A549 (cell line): Measurements from ENCODE around the gene KLHL15. TPM values are rescaled to one million over a fixed set of nuclear protein-coding genes. Genes with fewer than 3 reads are reported as not detected.
A peak's percentile ranks its signal among the peaks of the same experiment; 100 is the strongest.

Experiments
- ATAC-seq, 2 experiments: fragments of 200-7000 bp in 1 of 2; fragments of >200 bp in 1 of 2; cut with Nextera tagmentation in 1 of 2; cut with Tn5 transposase in 1 of 2; 3 replicates each; pipeline versions ENCODE4 v1.8.0 to v1.9.1; 2018 to 2020; ENCODE audit warnings: mild to moderate bottlenecking in 1 of 2, moderate library complexity in 1 of 2
- CTCF ChIA-PET: fragments of 300-600 bp; sonication (Branson Sonifier 250); formaldehyde crosslinking; extraction: SDS; loops from one replicate; lab custom pipeline; 2021; ENCODE audit warnings: antibody characterized with exemption, inconsistent platforms; lab: Yijun Ruan, JAX
- POLR2A ChIA-PET: fragments of 350-600 bp; formaldehyde crosslinking; extraction: SDS; loops from one replicate; lab custom pipeline; 2021; ENCODE audit warnings: antibody characterized with exemption, inconsistent platforms; lab: Yijun Ruan, JAX
- DNase-seq, 2 experiments: peaks; one replicate each; pipeline versions ENCODE4 v3.0.0 to v3.0.0-alpha.2; 2011 to 2016; ENCODE audit warnings: low read depth in 1 of 2, low spot score in 1 of 2
- FAIRE-seq: peaks from 2 replicates; lab custom pipeline; 2011; peaks lifted over from hg19 to GRCh38; lab: Jason Lieb, UNC
- H3K27ac ChIP-seq, 2 experiments: fragments of >200 bp; sonication (Bioruptor Twin); formaldehyde crosslinking; 3 replicates each; pipeline ENCODE4 v1.5.1; 2016 to 2017
- H3K4me1 ChIP-seq: fragments of >200 bp; sonication (Bioruptor Twin); formaldehyde crosslinking; 3 replicates; pipeline ENCODE4 v1.6.1; 2016
- H3K4me2 ChIP-seq: fragments of >200 bp; sonication (Bioruptor Twin); formaldehyde crosslinking; 3 replicates; pipeline ENCODE4 v1.6.1; 2016
- H3K4me3 ChIP-seq: fragments of >200 bp; sonication (Bioruptor Twin); formaldehyde crosslinking; 3 replicates; pipeline ENCODE4 v1.5.1; 2016
- H3K9me3 ChIP-seq: fragments of >200 bp; sonication (Bioruptor Twin); formaldehyde crosslinking; 3 replicates; pipeline ENCODE4 v1.6.1; 2016
- CBX2 ChIP-seq: fragments of 200-600 bp; sonication (generic); IDR thresholded peaks from 2 replicates; pipeline ENCODE4 v1.6.1; 2016; ENCODE audit warnings: low read depth, mild to moderate bottlenecking, borderline replicate concordance
- CHD2 ChIP-seq: fragments of 150-350 bp; IDR thresholded peaks from 2 replicates; pipeline ENCODE4 v1.6.1; 2014; ENCODE audit warnings: low read length; ENCODE audit not compliant: partially characterized antibody
- CHD4 ChIP-seq: fragments of 200-600 bp; sonication (generic); IDR thresholded peaks from 2 replicates; pipeline ENCODE4 v1.6.1; 2016; ENCODE audit warnings: antibody characterized with exemption, mild to moderate bottlenecking, borderline replicate concordance
- ELK1 ChIP-seq: fragments of 150-350 bp; IDR thresholded peaks from 2 replicates; pipeline ENCODE4 v1.6.1; 2014; ENCODE audit warnings: low read depth, mild to moderate bottlenecking, low read length
- FOSB ChIP-seq: fragments of 250-450 bp; sonication (Bioruptor Pico); IDR thresholded peaks from 2 replicates; pipeline ENCODE4 v1.5.0; 2020; ENCODE audit warnings: mild to moderate bottlenecking, moderate library complexity
- GATA3 ChIP-seq: IDR thresholded peaks from 2 replicates; pipeline ENCODE4 v1.6.1; 2012; ENCODE audit warnings: borderline replicate concordance
- HEYL ChIP-seq: fragments of 250-450 bp; sonication (Bioruptor Pico); IDR thresholded peaks from 2 replicates; pipeline ENCODE4 v1.8.0; 2021; ENCODE audit warnings: mild to moderate bottlenecking, moderate library complexity
- POLR2A ChIP-seq: IDR thresholded peaks from 2 replicates; pipeline ENCODE4 v1.6.1; 2012; ENCODE audit warnings: mild to moderate bottlenecking, low read length
- SREBF2 ChIP-seq: fragments of 450-650 bp; IDR thresholded peaks from 2 replicates; pipeline ENCODE4 v1.6.1; 2014; ENCODE audit warnings: mild to moderate bottlenecking, moderate library complexity
- WGBS: methylation state at CpG from one replicate; pipeline ENCODE4 v1.1.6; 2017; ENCODE audit errors: missing lambda C conversion rate; 5-methylcytosine and 5-hydroxymethylcytosine counted together
- polyA plus RNA-seq, 4 experiments: library from polyadenylated mRNA; depleted of rRNA in 3 of 4; stranded (reverse); fragments of >200 nt; fragmentation: RNase III in 1 of 4; extraction: RNeasy Plus Mini Kit Qiagen cat#74134 plus additional on column Dnase treatment in 1 of 4; gene quantifications; 2 replicates in 3 of 4; 3 replicates in 1 of 4; pipeline ENCODE4 v1.2.3, GENCODE V29; 2011 to 2017
- TF ChIP-seq, protein P1 (sequence below): fragments of >200 bp; sonication (Bioruptor Twin); formaldehyde crosslinking; IDR thresholded peaks from 3 replicates; pipeline ENCODE4 v1.6.1; 2016
- TF ChIP-seq, protein P2 (sequence below): IDR thresholded peaks from 2 replicates; pipeline ENCODE4 v1.6.1; 2012; ENCODE audit warnings: low read depth, borderline replicate concordance
- TF ChIP-seq, protein P3 (sequence below): fragments of 250-450 bp; sonication (Bioruptor Pico); IDR thresholded peaks from 2 replicates; pipeline ENCODE4 v1.5.0; 2021; ENCODE audit warnings: mild to moderate bottlenecking, moderate library complexity, borderline replicate concordance
- TF ChIP-seq, protein P4 (sequence below): fragments of 200-600 bp; sonication (generic); IDR thresholded peaks from 2 replicates; pipeline ENCODE4 v1.6.1; 2016; ENCODE audit warnings: antibody characterized with exemption, mild to moderate bottlenecking, moderate library complexity
- TF ChIP-seq, protein P5 (sequence below): fragments of >200 bp; sonication (Bioruptor Twin); formaldehyde crosslinking; IDR thresholded peaks from 2 replicates; pipeline ENCODE4 v1.6.1; 2016

The KLHL15 gene
- polyA plus RNA-seq, 2 of the 4 experiments (the other 2 are of a cell fraction), result 6.4 to 15.0 TPM

GRCh38 chrX:24024819-24025740 lies 1.9 kb downstream of the KLHL15 start (continued):
- TF ChIP-seq, protein P1, sequence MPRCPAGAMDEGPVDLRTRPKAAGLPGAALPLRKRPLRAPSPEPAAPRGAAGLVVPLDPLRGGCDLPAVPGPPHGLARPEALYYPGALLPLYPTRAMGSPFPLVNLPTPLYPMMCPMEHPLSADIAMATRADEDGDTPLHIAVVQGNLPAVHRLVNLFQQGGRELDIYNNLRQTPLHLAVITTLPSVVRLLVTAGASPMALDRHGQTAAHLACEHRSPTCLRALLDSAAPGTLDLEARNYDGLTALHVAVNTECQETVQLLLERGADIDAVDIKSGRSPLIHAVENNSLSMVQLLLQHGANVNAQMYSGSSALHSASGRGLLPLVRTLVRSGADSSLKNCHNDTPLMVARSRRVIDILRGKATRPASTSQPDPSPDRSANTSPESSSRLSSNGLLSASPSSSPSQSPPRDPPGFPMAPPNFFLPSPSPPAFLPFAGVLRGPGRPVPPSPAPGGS, result peak; percentile 69; the same call in 1 of the 3 replicates
- no peak for TF ChIP-seq CHD4
- no peak for TF ChIP-seq GATA3

DNA sequence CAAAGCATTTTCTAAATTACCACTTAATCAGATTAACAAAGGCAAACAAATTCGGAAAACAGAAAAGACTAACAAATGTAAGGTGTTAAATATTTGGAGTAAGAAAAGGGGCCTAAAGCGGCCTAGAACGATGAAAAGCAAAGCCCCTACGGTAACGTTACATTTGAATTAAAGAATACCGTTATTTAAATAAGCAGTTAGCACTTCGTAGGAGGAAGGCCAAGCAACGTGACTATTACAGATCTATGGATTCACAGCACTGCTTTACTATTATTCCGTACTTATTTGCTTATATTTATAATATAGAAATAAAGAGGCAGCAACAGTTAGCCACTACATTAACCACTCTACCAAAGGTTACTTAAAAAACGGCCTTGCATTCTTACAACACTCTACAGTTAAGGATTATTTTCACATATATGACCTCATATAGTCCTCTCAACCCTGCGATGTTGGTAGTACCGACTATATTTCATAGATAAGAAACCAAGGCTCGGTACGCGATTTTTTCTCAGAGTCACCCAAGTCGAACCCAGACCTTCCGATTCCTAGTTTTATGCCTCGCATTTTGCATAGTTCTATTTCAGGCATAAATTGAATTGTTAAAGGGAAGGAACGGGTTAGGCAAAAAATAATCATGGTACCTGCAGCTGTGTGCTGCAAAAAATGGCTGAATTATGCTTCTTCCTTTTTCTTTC lies 2.9 kb downstream of the KLHL15 start:
- ATAC-seq (peak in 1 of 2 experiments; percentile 34; a peak in 3 of 6 replicates), DNase-seq (no peak), FAIRE-seq (peak; percentile 94)
- Histone ChIP-seq H3K4me1 (peaks cover 31% of the 10 kb centered on the region), H3K4me3 (peak overlapping the region; percentile 95), H3K4me2 (peak overlapping the region; percentile 70), H3K9me3 (no peaks in the 10 kb centered on the region), H3K27ac (peak overlapping the region; percentile 99)
- TF ChIP-seq HEYL (CRISPR knock-in tag) (no peak), POLR2A (no peak), ELK1 (no peak), CHD2 (no peak), CBX2 (no peak), SREBF2 (no peak), FOSB (CRISPR knock-in tag) (no peak)
- TF ChIP-seq, protein P2, sequence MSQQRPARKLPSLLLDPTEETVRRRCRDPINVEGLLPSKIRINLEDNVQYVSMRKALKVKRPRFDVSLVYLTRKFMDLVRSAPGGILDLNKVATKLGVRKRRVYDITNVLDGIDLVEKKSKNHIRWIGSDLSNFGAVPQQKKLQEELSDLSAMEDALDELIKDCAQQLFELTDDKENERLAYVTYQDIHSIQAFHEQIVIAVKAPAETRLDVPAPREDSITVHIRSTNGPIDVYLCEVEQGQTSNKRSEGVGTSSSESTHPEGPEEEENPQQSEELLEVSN, result no peak
- TF ChIP-seq, protein P3, sequence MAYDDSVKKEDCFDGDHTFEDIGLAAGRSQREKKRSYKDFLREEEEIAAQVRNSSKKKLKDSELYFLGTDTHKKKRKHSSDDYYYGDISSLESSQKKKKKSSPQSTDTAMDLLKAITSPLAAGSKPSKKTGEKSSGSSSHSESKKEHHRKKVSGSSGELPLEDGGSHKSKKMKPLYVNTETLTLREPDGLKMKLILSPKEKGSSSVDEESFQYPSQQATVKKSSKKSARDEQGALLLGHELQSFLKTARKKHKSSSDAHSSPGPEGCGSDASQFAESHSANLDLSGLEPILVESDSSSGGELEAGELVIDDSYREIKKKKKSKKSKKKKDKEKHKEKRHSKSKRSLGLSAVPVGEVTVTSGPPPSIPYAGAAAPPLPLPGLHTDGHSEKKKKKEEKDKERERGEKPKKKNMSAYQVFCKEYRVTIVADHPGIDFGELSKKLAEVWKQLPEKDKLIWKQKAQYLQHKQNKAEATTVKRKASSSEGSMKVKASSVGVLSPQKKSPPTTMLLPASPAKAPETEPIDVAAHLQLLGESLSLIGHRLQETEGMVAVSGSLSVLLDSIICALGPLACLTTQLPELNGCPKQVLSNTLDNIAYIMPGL (CRISPR knock-in tag), result no peak
- TF ChIP-seq, protein P4, sequence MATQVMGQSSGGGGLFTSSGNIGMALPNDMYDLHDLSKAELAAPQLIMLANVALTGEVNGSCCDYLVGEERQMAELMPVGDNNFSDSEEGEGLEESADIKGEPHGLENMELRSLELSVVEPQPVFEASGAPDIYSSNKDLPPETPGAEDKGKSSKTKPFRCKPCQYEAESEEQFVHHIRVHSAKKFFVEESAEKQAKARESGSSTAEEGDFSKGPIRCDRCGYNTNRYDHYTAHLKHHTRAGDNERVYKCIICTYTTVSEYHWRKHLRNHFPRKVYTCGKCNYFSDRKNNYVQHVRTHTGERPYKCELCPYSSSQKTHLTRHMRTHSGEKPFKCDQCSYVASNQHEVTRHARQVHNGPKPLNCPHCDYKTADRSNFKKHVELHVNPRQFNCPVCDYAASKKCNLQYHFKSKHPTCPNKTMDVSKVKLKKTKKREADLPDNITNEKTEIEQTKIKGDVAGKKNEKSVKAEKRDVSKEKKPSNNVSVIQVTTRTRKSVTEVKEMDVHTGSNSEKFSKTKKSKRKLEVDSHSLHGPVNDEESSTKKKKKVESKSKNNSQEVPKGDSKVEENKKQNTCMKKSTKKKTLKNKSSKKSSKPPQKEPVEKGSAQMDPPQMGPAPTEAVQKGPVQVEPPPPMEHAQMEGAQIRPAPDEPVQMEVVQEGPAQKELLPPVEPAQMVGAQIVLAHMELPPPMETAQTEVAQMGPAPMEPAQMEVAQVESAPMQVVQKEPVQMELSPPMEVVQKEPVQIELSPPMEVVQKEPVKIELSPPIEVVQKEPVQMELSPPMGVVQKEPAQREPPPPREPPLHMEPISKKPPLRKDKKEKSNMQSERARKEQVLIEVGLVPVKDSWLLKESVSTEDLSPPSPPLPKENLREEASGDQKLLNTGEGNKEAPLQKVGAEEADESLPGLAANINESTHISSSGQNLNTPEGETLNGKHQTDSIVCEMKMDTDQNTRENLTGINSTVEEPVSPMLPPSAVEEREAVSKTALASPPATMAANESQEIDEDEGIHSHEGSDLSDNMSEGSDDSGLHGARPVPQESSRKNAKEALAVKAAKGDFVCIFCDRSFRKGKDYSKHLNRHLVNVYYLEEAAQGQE, result no peak
- TF ChIP-seq, protein P5, sequence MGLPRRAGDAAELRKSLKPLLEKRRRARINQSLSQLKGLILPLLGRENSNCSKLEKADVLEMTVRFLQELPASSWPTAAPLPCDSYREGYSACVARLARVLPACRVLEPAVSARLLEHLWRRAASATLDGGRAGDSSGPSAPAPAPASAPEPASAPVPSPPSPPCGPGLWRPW, result no peak
- ChIA-PET CTCF (interaction anchor here (1.8 to 4.5 kb wide), 2 partner anchors 31 to 116 kb away, joined by 5 to 30 read pairs; partner anchors contain the start of gene EIF2S3), POLR2A (interaction anchor here (0.6 to 4.2 kb wide), 3 partner anchors 31 to 115 kb away, joined by 3 to 80 read pairs (median 3); partner anchors contain the start of gene EIF2S3)
- 1% methylated on average over 19 of the region's 19 CpGs for WGBS
